ENCODE measurements around the gene MVB12A.

MVB12A gene

DNA sequence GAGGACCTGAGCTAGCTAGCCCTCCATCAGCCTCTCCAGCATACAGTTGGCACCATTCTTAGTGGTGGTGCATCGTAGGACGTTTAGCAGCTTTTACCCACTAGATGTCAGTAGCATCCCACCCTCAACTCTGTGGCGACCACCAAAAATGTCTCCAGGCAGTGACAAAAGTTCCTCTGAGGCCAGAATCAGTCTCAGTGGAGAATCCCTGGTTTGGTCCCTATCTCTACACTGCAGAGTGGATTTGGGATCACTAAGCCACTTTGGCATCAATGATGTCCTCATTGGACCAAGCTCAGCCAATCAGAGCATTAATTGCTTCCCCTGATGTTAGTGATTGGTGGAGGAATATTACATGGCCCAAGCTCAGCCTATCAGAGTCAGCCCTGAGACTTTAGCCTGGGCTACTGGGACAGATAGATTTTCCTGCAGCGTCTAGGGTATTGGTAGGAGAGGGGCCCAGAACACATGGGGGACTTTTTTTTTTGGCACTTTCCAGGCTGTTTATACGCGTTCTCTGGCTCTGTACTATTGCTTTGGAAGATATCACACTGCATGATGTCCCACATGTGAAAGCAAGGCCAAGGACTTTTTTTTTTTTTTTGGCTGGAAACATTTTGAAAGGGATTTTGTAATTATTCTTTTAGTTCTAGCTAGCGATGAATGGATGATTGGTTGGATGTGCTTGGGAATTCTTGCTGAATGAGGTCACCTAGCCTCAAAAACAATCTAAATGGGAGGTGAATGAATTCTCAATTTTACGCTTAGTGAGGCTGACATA lies 21.6 kb downstream of the MVB12A start:
- Mint-ChIP-seq H3K27ac (no peak overlapping the region), H3K36me3 (ENCODE audit: low read depth) (peaks cover 8% of the 10 kb centered on the region), H3K4me1 (no peaks in the 10 kb centered on the region), H3K4me3 (no peak overlapping the region), H3K27me3 (ENCODE audit: low read depth, poor library complexity) (peaks cover 16% of the 10 kb centered on the region), H3K9me3 (peaks cover 4% of the 10 kb centered on the region)
- DNase-seq = peak; percentile 44
- TF ChIP-seq, protein P1, sequence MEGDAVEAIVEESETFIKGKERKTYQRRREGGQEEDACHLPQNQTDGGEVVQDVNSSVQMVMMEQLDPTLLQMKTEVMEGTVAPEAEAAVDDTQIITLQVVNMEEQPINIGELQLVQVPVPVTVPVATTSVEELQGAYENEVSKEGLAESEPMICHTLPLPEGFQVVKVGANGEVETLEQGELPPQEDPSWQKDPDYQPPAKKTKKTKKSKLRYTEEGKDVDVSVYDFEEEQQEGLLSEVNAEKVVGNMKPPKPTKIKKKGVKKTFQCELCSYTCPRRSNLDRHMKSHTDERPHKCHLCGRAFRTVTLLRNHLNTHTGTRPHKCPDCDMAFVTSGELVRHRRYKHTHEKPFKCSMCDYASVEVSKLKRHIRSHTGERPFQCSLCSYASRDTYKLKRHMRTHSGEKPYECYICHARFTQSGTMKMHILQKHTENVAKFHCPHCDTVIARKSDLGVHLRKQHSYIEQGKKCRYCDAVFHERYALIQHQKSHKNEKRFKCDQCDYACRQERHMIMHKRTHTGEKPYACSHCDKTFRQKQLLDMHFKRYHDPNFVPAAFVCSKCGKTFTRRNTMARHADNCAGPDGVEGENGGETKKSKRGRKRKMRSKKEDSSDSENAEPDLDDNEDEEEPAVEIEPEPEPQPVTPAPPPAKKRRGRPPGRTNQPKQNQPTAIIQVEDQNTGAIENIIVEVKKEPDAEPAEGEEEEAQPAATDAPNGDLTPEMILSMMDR (IDR thresholded peaks at IDR 0.05) = peak; percentile 46

DNA sequence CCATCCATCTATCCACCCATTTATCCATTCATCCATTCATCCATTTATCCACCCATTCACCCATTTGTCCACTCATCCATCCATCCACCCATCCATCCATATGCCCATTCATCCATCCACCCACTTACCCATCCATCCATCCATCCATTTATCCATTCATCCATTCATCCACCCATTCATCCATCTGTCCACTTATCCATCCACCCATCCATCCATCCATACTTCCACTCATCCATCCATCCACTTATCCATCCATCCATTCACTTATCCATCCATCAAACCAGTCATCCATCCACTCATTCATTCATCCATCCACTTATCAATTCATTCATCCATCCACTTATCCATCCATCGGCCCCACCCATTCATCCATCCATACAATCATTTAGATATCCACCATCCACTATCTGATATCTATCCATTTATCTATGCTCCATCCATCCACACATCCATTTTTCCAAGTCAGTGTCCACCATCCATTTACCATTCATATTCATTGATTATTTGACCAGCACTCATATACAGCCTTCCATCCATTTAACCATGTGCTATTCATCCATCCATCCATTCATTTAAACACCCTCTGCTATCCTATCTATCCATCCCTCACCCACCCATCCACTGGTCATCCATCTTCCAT lies 25.8 kb downstream of the MVB12A start:
- peaks cover 31% of the 10 kb centered on the region for H3K27me3 Mint-ChIP-seq (ENCODE audit: low read depth, poor library complexity)
- H3K27ac Mint-ChIP-seq = no peak overlapping the region
- TF ChIP-seq, protein P1 (IDR thresholded peaks at IDR 0.05) = no peak
- peaks cover 10% of the 10 kb centered on the region for H3K9me3 Mint-ChIP-seq
- no peak for DNase-seq
- peaks cover 7% of the 10 kb centered on the region for H3K36me3 Mint-ChIP-seq (ENCODE audit: low read depth)
- H3K4me3 Mint-ChIP-seq = no peak overlapping the region
- H3K4me1 Mint-ChIP-seq = peaks cover 5% of the 10 kb centered on the region

DNA sequence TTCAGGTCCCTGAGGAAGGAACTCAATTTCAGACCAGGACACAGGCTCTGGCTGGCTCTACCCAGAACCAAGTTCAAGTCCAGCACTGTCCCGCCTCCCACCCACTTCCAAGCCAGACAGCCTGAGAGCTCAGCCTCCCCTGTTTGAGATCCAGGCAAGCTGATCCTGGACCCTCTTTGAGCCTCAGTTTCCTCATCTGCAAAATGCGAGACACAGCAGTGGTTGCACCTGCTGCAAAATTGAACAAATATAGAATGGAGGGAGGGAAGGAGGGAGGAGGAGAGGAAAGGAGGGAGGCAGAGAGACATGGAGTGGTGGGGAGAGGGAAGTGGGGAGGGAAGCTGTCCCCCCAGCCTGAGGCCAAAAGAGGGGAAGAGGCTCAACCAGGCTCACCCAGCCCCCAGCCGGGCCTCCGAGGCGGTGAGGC lies 27.9 kb downstream of the MVB12A start:
- Mint-ChIP-seq H3K36me3 (ENCODE audit: low read depth) (no peaks in the 10 kb centered on the region), H3K27me3 (ENCODE audit: low read depth, poor library complexity) (peaks cover 45% of the 10 kb centered on the region), H3K9me3 (peaks cover 6% of the 10 kb centered on the region), H3K4me1 (peaks cover 5% of the 10 kb centered on the region), H3K4me3 (peak overlapping the region; percentile 71), H3K27ac (no peak overlapping the region)
- no peak for DNase-seq
- TF ChIP-seq, protein P1 (IDR thresholded peaks at IDR 0.05) = no peak

GRCh38 chr19:17448131-17448967 lies 28.5 kb downstream of the MVB12A start, which contains the start of gene TMEM221:
TSS of gene TMEM221 (minus strand) at chr19:17448668. CDS start at chr19:17448462, 206 bp downstream.
- Mint-ChIP-seq H3K9me3 (peaks cover 8% of the 10 kb centered on the region), H3K27me3 (ENCODE audit: low read depth, poor library complexity) (peaks cover 51% of the 10 kb centered on the region), H3K27ac (no peak within 1 kb of the TSS), H3K36me3 (ENCODE audit: low read depth) (no peaks in the 10 kb centered on the region), H3K4me1 (peaks cover 6% of the 10 kb centered on the region), H3K4me3 (peak within 1 kb of the TSS; percentile 71)
- TF ChIP-seq, protein P1 (IDR thresholded peaks at IDR 0.05) = peak; percentile 53
- DNase-seq = peak; percentile 73

- Mint-ChIP-seq H3K27ac (no peak overlapping the region), H3K27me3 (ENCODE audit: low read depth, poor library complexity) (peaks cover 72% of the 10 kb centered on the region), H3K4me3 (peak overlapping the region; percentile 3), H3K9me3 (peaks cover 9% of the 10 kb centered on the region), H3K36me3 (ENCODE audit: low read depth) (no peaks in the 10 kb centered on the region), H3K4me1 (peaks cover 16% of the 10 kb centered on the region)
- no peak for DNase-seq
- TF ChIP-seq, protein P1 (IDR thresholded peaks at IDR 0.05) = no peak
These were observed 30.6 kb downstream of the MVB12A start for GRCh38 chr19:17450264-17451075.

Data from nephron progenitor cell (in vitro differentiated cells).